Hematopoietic multipotent progenitor cell (in vitro differentiated cells): Measurements from ENCODE around the gene MEI1. TPM values are rescaled to one million over a fixed set of nuclear protein-coding genes. Genes with fewer than 3 reads are reported as not detected.

Experiments used
- DNase-seq, 3 donors: peaks; one replicate each; pipeline ENCODE4 v3.0.0-alpha.2; 2011 to 2015; ENCODE audit warnings: low read depth in 2 of 3, low spot score in 2 of 3
- total RNA-seq: library from RNA; depleted of rRNA; stranded (reverse); fragments of >200 nt; gene quantifications from one replicate; pipeline ENCODE4 v1.2.3, GENCODE V29; 2012

Gene MEI1
- total RNA-seq, 1 donor = 16.2 TPM

DNA sequence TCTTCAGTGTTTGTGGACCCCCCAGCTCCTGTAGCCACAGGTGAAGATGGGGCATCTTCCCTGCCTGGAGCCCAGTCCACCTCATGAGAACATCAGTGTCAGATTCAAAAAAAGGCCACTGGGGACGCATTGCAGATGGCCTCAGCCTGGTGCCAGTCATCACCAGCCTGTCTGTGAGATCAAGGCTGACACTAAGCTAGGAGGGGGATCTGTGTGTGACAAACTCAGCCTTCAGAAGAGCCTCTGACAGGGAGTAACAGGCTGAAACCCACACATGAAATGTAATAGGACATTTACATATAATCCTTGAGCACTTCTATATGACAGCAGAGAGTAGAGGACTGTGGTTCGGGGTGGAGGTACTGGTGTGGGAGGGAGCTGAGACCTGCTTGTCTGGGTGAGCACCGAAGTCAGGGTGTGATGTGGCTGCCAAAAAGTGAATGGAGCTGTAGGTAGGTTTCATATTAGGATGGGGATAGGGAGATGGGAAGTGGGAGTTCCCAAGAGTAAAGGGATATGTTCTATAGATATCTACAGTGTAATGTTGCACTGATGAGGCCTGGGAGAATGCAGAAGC is 80.7 kb downstream of the MEI1 start:
- DNase-seq = no peak

GRCh38 chr22:41780746-41781505 is 81.6 kb downstream of the MEI1 start:
- peak; percentile 82 to 98 (median 96) for DNase-seq

DNA sequence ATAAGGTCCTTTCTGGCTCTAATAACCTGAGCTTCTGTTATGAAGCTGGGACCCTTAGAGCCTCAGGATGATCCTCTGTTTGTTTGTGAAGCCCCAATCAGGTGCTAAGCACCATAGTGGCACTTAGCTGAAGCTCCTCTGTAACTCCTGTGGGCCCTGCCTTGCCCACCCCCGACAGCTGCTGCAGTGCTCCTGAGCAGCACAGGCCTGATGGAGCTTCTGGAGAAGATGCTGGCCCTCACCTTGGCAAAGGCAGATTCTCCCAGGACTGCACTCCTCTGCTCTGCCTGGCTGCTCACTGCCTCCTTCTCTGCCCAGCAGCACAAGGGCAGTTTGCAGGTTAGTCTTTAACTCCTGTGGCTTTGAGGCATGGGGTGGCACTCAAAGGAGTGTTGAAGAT is 82.2 kb downstream of the MEI1 start:
- DNase-seq = no peak

DNA sequence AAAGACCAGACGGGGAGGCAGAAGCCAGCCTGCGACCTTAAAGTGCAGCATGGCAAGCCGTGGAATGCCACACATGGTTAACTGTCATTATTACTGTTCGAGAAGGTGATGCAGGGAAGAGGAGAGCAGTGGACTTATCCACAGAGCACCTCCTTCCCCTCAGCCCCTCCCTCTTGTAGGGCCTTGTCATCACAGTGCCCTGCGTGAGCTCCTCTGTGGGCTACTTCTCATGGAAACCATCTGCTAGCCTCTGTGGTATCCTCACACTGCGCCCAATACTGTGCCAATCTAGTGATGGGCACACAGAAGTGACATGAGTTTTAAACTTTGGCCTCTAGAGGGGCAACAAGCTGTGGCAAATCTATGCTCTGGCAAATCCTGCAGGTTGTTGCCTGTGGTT is 83.0 kb downstream of the MEI1 start:
- DNase-seq = no peak

GRCh38 chr22:41782751-41783150 is 83.4 kb downstream of the MEI1 start:
- DNase-seq = no peak

DNA sequence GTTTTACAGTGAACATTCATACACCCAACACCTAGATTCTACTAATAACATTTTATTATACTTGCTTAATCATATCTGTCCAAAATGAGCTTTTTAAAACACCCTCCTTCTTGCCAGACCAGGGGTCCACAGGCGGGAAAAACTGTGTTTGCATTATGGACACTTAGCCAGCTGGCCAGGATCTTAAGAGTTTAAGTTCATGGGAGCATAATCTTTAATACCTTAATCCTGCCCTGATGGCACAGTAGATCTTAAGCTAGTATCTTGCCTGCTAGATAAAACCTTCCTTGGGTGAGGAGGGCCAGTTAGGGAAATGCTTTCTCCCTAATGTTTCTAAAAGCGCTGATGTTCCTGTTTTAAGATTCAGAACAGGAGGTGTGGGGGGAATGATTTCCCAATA is 88.0 kb downstream of the MEI1 start:
- DNase-seq = no peak

DNA sequence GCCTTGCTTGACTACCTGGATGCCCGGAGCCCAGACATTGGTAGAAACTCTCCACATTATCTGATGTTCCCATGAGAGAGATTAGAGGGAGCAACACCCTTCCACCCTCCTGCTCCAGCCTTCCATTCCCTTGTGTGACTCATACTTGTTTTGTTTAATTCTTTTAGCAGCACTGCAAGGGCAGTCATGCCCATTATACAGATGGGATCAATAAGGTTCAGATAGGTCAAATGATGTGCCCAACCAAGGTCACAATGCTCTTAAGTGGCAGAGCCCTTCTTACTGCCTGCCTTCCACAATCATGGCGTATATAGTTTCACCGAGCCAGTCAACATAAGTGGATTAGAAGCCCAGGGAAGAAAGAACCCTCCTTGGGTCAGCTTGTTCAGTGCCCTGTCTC is 94.6 kb downstream of the MEI1 start:
- no peak for DNase-seq

- DNase-seq = no peak
Measured at GRCh38 chr22:41798736-41799135, 99.4 kb downstream of the MEI1 start.

- no peak for DNase-seq
Measured at GRCh38 chr22:41799486-41800347, 100.4 kb downstream of the MEI1 start.

DNA sequence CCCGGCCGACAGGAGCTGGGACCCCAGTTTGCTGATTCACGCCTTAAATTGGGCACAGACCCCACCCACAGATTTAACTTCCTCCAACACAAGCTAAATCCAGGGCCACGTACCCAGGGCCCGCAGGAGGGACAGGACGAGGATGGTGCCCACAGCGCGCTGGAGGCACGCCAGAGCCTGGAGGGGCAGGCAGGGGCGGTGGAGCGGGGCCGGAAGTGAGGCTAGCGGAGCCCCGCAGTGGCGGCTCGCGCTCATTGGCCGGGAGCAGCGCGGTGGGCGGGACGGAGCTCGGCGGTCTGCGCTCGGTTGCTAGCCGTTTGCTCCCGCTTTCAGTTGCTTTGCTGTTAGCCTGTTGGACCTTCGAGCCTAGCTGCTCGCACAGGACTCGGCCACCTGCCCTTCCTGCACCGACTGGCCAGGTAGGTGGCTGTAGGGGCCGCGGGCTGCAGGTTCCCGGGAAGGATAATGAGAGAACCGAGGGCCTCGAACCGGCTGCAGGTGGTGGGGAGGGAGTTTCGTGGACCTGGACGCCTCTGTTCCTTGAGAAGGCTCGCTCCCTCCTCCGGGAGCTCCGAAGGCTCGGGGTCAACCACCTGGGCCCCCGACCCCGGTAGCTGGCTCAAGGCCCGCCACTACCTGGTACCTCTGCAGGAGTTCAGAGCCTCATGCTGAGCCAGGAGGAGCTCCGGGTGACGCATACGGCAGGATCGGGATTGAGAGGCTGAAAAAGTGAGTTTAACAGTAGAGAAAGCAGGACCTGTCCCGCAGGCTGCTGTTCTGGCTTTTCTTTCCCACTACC is 101.2 kb downstream of the MEI1 start, which contains the start of gene CCDC134:
CCDC134 (plus strand) TSS at position 332 of the 799 bp plus-strand sequence. CDS start 8,212 bp downstream, outside the sequence.
- peak; percentile 71 to 97 (median 93) for DNase-seq

- no peak for DNase-seq
Measured at GRCh38 chr22:41801147-41801819, 102.0 kb downstream of the MEI1 start.

DNA sequence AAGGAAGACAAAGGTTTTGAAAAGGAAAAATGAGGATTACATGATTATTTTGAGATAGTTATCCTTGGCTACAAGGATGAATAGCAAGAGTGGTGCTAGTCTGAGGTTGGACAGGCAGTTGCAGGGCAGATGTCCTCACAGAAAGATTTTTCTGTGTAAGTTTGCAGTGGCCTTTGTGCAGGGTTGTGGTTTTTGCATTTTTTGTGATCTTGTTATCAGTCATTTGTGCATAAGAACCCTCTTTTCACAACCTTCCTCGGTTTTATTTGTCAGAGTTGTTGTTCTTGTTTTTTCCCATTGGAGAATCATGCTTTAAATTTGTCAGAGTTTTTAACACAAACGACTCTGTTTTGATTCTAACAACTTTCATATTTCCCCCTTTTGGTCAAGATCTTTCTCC is 102.6 kb downstream of the MEI1 start:
- no peak for DNase-seq

- DNase-seq = no peak
Measured at GRCh38 chr22:41805639-41806038, 106.3 kb downstream of the MEI1 start.

DNA sequence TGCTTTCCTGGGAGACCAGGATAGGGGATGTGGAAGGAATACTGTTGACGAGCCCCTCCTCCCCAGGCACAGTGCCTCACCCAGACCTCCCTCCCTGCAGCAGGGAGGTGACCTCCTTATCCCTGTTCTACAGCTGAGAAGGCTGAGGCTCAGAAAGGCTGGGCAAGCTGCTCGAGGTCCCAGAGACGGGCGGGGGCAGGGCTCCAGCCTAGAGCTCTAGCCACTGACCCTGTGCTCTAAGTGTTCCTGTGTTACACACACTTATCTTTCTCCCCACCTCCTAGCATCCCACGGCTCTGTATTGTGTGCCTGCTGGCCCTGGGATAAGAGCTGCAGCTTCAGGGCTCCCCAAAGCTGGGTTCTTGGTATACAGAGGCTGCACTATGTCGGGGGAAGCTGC is 109.1 kb downstream of the MEI1 start:
- no peak for DNase-seq

- DNase-seq = no peak
Measured at GRCh38 chr22:41810022-41810421, 110.7 kb downstream of the MEI1 start.

DNA sequence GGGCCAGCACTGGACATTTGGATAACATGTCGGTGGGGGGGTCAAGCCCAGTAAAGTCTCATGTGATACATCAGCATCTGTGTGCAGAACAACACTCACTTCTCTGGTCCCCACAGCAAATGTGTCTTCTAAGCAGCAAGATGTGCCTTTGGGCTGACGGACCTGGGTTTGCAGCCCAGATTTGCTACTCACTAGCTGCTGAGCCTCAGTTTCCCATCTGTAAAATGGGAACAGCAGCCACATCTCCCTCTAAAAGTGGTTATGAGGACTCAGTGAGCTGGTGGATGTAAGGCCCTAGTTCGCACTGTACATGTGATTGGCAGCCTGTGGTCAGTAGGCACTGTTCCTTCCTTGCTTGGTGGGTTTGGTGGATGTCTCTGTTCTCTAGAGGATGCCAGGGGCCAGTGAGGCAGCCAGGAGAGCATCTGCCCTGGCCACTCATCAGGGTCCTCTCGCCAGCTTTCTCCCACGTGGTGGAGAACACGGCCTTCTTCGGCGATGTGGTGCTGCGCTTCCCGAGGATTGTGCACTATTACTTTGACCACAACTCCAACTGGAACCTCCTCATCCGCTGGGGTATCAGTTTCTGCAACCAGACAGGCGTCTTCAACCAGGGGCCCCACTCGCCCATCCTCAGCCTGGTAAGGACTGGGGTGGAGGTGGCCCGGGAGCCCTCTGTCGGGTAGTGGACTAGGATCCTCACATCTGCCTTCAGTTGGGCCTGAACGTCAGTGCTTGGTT is 113.7 kb downstream of the MEI1 start:
- DNase-seq = no peak

DNA sequence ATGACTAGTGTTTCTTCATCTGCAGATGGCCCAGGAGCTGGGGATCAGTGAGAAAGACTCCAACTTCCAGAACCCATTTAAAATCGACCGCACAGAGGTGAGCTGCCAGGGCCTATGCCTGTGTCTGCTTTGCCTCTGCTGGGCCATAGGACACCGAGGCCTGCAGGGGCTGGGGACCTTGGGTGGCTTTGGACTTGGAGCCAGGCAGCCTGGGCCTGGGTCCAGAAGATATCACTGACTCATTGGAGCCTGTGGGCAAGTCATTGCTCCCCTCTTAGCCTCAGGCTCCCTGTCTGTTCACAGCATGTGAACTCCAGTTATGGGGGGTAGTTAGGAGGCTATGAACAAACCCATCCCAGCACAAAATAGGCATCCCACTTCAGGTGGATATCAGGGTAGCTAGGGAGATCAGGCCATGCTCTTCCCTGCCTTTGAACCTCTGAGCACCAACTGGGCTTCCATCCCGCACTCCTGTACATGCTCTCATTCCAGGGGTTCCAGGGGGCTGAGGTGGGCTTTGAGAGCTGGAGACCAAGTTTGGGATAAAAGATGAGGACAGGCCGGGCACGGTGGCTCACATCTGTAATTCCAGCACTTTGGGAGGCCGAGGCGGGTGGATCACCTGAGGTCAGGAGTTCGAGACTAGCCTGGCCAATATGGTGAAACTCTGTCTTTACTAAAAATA is 114.6 kb downstream of the MEI1 start:
- no peak for DNase-seq

- DNase-seq = no peak
Measured at GRCh38 chr22:41815716-41816115, 116.4 kb downstream of the MEI1 start.

GRCh38 chr22:41816241-41816640 is 116.9 kb downstream of the MEI1 start:
- no peak for DNase-seq
